HG03060 (cell line): Measurements from ENCODE around the gene ZNRD2.

Source experiments
- ATAC-seq: cut with Tn5 transposase; IDR thresholded peaks from one replicate; pipeline ENCODE4 v1.9.1; 2021; ENCODE audit warnings: low read depth, moderate number of reproducible peaks; ENCODE audit not compliant: unreplicated experiment

ZNRD2 gene

DNA sequence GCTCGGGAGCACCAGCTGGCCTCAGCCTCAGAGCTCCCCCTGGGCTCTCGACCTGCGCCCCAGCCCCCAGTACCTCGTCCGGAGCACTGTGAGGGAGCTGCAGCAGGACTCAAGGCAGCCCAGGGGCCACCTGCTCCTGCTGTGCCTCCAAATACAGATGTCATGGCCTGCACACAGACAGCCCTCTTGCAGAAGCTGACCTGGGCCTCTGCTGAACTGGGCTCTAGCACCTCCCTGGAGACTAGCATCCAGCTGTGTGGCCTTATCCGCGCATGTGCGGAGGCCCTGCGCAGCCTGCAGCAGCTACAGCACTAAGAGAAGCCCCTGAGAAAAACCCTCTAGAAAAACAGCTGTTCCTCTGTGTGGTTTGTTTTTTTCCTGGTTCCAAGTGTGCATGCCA lies 1.1 kb downstream of the ZNRD2 start:
- no peak for ATAC-seq

- ATAC-seq = no peak
Measured at GRCh38 chr11:65571940-65572339, 1.7 kb downstream of the ZNRD2 start.

- no peak for ATAC-seq
Measured at GRCh38 chr11:65572356-65573051, 2.2 kb downstream of the ZNRD2 start, which contains the start of gene FAM89B. Gene FAM89B, plus strand, starts transcription at chr11:65572538. Its CDS starts 132 bp downstream, at chr11:65572670.

- ATAC-seq = no peak
Measured at GRCh38 chr11:65573391-65574079, 3.3 kb downstream of the ZNRD2 start.

- no peak for ATAC-seq
Measured at GRCh38 chr11:65574109-65574810, 4.0 kb downstream of the ZNRD2 start.

GRCh38 chr11:65574811-65575567 lies 4.7 kb downstream of the ZNRD2 start:
- no peak for ATAC-seq

- no peak for ATAC-seq
Measured at GRCh38 chr11:65575568-65576231, 5.4 kb downstream of the ZNRD2 start, which contains the start of gene EHBP1L1. Gene EHBP1L1, plus strand, starts transcription at chr11:65576053. Its CDS starts 250 bp downstream, at chr11:65576303.

DNA sequence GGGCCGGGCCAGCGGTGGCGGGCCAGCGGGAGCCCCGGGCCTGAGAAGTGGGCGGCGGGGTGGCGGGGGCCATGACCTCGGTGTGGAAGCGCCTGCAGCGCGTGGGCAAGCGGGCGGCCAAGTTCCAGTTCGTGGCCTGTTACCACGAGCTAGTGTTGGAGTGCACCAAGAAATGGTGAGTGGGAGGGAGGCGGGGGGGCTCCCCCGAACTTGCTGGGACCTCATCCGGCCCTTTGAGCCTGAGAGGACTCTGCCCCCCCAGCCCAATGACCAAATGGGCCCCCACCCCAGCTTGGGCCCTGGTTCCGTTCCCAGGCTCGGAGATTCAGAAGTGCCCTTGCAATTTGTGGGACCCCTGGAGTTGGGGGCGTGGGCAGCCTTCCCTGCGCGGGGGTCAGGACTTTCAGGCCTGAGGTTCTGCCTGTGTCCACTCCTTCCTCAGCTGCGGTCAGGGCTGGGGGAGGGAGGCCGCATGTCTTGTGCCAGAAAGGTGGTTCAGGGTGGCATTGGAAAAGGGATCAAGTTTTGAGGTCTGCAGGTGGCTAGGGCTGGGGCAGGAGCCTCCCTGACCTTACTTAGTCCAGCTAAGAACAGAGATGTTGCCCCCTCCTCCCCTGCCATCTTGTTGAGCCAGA lies 6.1 kb downstream of the ZNRD2 start:
- ATAC-seq = no peak

DNA sequence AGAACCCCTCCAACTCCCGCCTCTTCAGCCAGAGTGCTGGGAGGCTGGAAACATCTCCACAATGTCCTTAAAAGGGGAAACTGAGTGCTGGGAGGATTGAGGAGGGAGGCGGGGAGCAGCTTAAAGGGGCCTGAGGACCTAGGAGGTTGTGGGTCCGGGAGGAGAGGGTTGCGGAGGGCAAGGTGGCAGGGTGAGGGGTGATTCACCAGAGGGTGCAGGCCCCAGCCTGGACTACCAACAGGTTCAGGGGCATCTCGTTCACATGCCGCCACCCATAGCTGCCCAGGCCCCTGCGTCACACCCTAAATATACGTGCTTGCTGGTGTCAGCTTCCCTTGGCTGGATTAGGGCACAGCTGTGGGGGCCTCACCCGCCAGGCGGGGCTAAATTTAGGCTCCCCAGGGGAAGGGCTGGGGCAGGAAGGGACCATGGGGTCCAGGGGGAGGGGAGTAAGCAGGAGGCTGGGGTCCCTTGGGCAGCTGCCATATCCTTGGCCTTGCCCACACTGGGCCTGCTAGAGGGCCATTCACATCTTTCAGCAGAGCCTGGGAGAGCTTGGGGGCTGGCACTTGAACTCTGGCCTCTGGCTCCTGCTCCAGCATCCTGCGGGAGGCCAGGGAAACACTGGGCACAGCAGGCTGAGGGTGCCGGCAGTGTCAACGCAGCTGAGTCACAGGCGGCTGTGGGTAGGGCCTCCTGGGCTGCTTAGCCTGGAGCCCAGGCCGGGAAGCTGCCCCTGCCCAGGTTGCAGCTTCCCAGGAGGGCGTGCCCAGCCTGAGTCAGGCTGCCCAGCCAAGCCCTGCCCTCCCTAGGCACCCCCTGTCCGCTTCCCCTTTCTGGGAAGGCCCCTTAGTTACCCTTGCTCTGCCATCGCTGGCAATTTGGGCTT lies 6.8 kb downstream of the ZNRD2 start:
- ATAC-seq = no peak

- ATAC-seq = no peak
Measured at GRCh38 chr11:65577756-65578109, 7.5 kb downstream of the ZNRD2 start.

GRCh38 chr11:65578134-65578533 lies 7.9 kb downstream of the ZNRD2 start:
- no peak for ATAC-seq

DNA sequence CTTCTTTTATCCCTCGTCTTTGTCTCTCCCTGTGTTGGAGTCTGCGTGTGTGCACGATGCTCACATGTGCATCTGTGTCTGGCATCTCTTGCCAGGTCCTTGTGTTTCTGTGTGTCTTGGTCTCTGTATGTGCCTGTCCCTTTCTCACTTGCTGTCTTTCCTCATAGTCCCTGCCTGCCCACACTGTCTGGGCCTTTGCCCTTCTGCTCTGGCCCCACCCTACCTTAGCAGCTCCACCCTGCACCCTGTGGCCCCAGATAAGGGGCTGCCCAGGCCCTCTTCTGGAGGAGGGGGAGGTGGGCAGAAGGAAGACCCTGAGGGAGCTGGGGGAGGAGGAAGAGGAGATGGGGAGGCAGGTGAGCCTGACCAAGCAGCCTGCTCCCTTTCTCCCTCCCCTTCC lies 8.4 kb downstream of the ZNRD2 start:
- ATAC-seq = no peak

DNA sequence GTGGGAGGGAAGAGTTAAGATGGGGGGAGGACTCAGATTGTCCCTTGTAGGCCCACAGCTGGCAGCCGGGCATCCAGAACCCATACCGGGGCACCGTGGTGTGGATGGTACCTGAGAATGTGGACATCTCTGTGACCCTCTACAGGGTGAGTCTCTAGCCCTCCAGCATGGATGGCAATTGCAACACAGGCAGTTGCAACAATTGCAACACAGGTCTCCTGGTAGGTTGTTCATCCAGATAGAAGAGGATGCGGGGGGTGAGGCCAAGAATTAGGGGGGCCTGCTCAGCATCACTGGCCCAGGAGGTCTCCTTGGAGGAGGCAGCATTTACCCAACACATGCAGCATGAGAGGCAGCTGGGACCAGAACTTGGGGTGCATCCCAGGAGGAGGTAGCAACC lies 9.0 kb downstream of the ZNRD2 start:
- no peak for ATAC-seq

GRCh38 chr11:65580031-65580692 lies 9.9 kb downstream of the ZNRD2 start:
- no peak for ATAC-seq

DNA sequence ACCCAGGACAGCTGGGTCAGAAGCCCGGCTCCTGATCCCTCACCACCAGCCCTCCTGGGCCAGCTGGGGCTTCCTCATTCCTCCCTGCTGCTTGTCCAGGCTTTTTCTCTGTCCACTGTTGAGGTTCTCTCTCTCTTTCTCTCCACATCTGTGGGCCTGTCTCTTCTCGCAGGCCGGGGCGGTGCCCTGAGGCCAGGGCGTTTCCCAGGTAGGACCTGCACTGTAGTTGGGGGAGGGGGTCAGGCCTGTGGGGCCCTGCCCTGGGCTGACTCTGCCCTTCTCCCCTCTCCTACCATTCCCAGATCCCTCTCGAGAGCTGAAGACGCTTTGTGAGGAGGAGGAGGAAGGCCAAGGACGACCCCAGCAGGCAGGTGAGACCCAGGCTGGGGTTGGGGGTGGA lies 10.5 kb downstream of the ZNRD2 start:
- ATAC-seq = no peak

GRCh38 chr11:65581928-65582327 lies 11.7 kb downstream of the ZNRD2 start:
- ATAC-seq = no peak

GRCh38 chr11:65583589-65583988 lies 13.3 kb downstream of the ZNRD2 start:
- no peak for ATAC-seq

- no peak for ATAC-seq
Measured at GRCh38 chr11:65584106-65584505, 13.8 kb downstream of the ZNRD2 start.
